ENCODE results near the gene CORO6.
A peak's percentile ranks its signal among the peaks of the same experiment; 100 is the strongest.

Gene CORO6

DNA sequence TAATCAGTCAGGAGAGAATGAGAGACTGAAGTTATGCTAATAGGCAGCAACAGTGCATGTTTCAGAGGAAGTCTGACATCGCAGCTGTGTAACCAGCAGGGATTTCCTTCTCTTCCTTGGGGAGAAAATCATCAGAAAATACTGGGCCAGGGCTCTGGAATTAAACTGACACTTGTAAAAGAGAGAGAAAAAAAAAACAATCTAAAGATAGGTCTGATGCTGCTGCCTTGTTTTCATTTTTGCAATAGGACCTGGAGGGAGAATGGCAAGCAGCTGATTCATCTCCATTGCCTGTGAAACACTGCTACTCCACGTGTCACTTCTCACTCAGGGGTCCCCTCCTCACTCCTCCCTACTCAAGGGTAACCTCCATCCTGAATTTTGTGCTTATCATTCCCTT, 17.7 kb upstream of the CORO6 start:
- H3K4me1 ChIP-seq (ENCODE audit: control extremely low read depth in 1 of 4, control insufficient read depth in 4 of 4, insufficient read depth in 4 of 4, low read length in 3 of 4): peaks cover 14 to 50% (median 44%) of the 10 kb centered on the region in 4 experiments
- H3K27ac ChIP-seq (ENCODE audit: insufficient read depth in 1 of 2, low read depth in 1 of 2, low read length in 2 of 2, poor library complexity in 1 of 2, severe bottlenecking in 2 of 2): peak overlapping the region in 1 of 2 experiments; percentile 57
- no peak overlapping the region for H3K4me3 ChIP-seq (ENCODE audit: control insufficient read depth in 1 of 7, extremely low read depth in 1 of 7, insufficient read depth in 4 of 7, low read depth in 2 of 7, low read length in 6 of 7)
- ChIA-PET POLR2A (interaction anchor here (0.6 to 1.6 kb wide), 4 partner anchors 34 to 290 kb away, joined by 3 to 5 read pairs (median 4); partner anchors contain the start of gene SSH2), CTCF (interaction anchor here (0.7 to 7.6 kb wide), 15 partner anchors 14 to 455 kb away, joined by 3 to 91 read pairs (median 5); partner anchors contain the start of gene SSH2)
- peak in 2 of 3 donors; percentile 32 to 51 for DNase-seq
- H3K27me3 ChIP-seq (replicated peaks in 2 of 5; ENCODE audit: control insufficient read depth in 4 of 5, insufficient read depth in 5 of 5, low read length in 4 of 5): no peaks in the 10 kb centered on the region
- H3K36me3 ChIP-seq (ENCODE audit: control insufficient read depth in 4 of 4, insufficient read depth in 4 of 4, low read length in 3 of 4): peaks cover 12 to 34% (median 15%) of the 10 kb centered on the region in 4 experiments
- no peaks in the 10 kb centered on the region for H3K9me3 ChIP-seq (ENCODE audit: control extremely low read depth in 1 of 5, control insufficient read depth in 4 of 5, insufficient read depth in 2 of 5, low read depth in 1 of 5, low read length in 4 of 5)
- 0% methylated on average over 2 of the region's 2 CpGs for WGBS (ENCODE audit: insufficient coverage)

DNA sequence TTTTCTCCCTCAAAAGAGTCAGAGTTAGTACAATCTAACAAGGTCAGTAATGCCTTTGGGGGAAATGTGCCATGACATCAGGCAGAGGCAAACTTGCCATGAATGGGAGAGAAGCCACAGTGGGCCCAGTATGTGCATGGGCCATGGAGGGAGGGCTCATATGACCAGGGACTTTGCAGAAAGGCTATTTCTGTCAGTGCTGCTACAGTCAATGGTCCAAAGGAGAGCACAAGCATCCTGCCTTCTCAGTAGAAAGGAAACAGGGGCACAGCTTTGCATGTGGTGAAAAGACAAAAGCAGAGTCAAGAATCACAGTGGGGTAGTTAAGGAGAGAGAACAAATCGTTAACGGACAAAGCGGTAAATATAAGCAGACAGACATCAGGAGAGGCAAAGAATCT, 11.2 kb upstream of the CORO6 start:
- Histone ChIP-seq H3K4me3 (ENCODE audit: control insufficient read depth in 1 of 7, extremely low read depth in 1 of 7, insufficient read depth in 4 of 7, low read depth in 2 of 7, low read length in 6 of 7) (no peak overlapping the region), H3K36me3 (ENCODE audit: control insufficient read depth in 4 of 4, insufficient read depth in 4 of 4, low read length in 3 of 4) (peaks cover 30 to 61% (median 42%) of the 10 kb centered on the region in 4 experiments), H3K4me1 (ENCODE audit: control extremely low read depth in 1 of 4, control insufficient read depth in 4 of 4, insufficient read depth in 4 of 4, low read length in 3 of 4) (peaks cover 0 to 5% (median 2%) of the 10 kb centered on the region in 4 experiments), H3K27me3 (replicated peaks in 2 of 5; ENCODE audit: control insufficient read depth in 4 of 5, insufficient read depth in 5 of 5, low read length in 4 of 5) (no peaks in the 10 kb centered on the region), H3K9me3 (ENCODE audit: control extremely low read depth in 1 of 5, control insufficient read depth in 4 of 5, insufficient read depth in 2 of 5, low read depth in 1 of 5, low read length in 4 of 5) (no peaks in the 10 kb centered on the region), H3K27ac (ENCODE audit: insufficient read depth in 1 of 2, low read depth in 1 of 2, low read length in 2 of 2, poor library complexity in 1 of 2, severe bottlenecking in 2 of 2) (no peak overlapping the region)
- ChIA-PET POLR2A (no interaction called here), CTCF (interaction anchor here (1.2 to 1.7 kb wide), 5 partner anchors 9 to 297 kb away, joined by 3 to 6 read pairs (median 4); no protein-coding TSS in a partner anchor)
- no peak for DNase-seq
- no CpG with 5 or more reads among the region's 3 CpGs for WGBS (ENCODE audit: insufficient coverage)

DNA sequence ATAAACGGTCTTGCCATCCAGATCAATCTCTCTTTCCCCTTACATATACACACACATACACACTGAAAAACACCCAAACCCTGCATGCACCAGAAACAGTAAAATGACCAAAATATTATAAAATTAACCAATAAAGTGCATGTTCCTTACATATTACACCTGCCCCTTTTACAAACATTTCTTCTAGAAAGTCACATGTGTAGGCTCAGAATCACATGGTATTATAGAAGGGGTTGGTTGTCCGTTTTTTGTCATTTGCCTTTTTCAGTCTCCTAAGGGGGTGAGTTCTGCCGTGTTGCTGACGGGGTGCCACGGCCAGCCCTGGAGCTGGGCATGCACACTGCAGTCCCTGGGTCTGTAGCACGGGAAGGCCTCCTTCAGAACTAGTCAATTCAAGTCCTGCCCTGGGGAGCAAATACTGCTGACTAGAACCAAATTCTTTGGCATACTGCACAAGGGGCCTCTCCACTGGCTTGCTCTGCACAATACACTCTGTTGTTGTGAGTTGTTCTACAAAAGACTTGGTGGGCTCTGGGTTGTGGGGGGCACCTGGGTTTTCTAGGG, 8.0 kb upstream of the CORO6 start:
- Histone ChIP-seq H3K36me3 (ENCODE audit: control insufficient read depth in 4 of 4, insufficient read depth in 4 of 4, low read length in 3 of 4) (peaks cover 19 to 52% (median 34%) of the 10 kb centered on the region in 4 experiments), H3K4me1 (ENCODE audit: control extremely low read depth in 1 of 4, control insufficient read depth in 4 of 4, insufficient read depth in 4 of 4, low read length in 3 of 4) (peaks cover 0 to 4% (median 0%) of the 10 kb centered on the region in 4 experiments), H3K27me3 (replicated peaks in 2 of 5; ENCODE audit: control insufficient read depth in 4 of 5, insufficient read depth in 5 of 5, low read length in 4 of 5) (no peaks in the 10 kb centered on the region), H3K27ac (ENCODE audit: insufficient read depth in 1 of 2, low read depth in 1 of 2, low read length in 2 of 2, poor library complexity in 1 of 2, severe bottlenecking in 2 of 2) (no peak overlapping the region), H3K9me3 (ENCODE audit: control extremely low read depth in 1 of 5, control insufficient read depth in 4 of 5, insufficient read depth in 2 of 5, low read depth in 1 of 5, low read length in 4 of 5) (no peaks in the 10 kb centered on the region), H3K4me3 (ENCODE audit: control insufficient read depth in 1 of 7, extremely low read depth in 1 of 7, insufficient read depth in 4 of 7, low read depth in 2 of 7, low read length in 6 of 7) (no peak overlapping the region)
- no peak for DNase-seq
- WGBS (ENCODE audit: insufficient coverage): no CpG with 5 or more reads among the region's 6 CpGs
- ChIA-PET POLR2A (no interaction called here), CTCF (interaction anchor here (1.2 to 1.5 kb wide), 2 partner anchors 12 to 160 kb away, joined by 3 to 9 read pairs; no protein-coding TSS in a partner anchor)

DNA sequence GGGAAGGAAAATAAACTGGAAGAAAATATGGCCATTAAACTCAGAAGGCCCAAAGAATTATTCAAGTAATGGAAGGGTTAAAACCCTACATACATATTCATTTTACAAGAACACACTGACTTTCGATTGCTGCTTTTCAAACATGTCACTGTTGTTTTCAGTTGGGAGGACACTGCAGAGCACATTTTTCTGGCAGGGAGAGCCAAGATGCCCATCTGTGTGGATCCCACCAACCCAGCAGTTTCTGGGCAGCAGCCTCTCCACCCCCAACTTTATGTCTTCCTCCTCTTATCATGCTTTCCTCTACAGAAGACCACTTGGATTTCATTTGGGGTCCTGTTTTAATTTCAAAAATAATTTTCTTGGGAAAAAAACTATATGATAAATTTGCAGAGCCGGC, 7.1 kb upstream of the CORO6 start:
- H3K9me3 ChIP-seq (ENCODE audit: control extremely low read depth in 1 of 5, control insufficient read depth in 4 of 5, insufficient read depth in 2 of 5, low read depth in 1 of 5, low read length in 4 of 5): no peaks in the 10 kb centered on the region
- no peaks in the 10 kb centered on the region for H3K27me3 ChIP-seq (replicated peaks in 2 of 5; ENCODE audit: control insufficient read depth in 4 of 5, insufficient read depth in 5 of 5, low read length in 4 of 5)
- no peak overlapping the region for H3K4me3 ChIP-seq (ENCODE audit: control insufficient read depth in 1 of 7, extremely low read depth in 1 of 7, insufficient read depth in 4 of 7, low read depth in 2 of 7, low read length in 6 of 7)
- peaks cover 19 to 50% (median 32%) of the 10 kb centered on the region in 4 experiments for H3K36me3 ChIP-seq (ENCODE audit: control insufficient read depth in 4 of 4, insufficient read depth in 4 of 4, low read length in 3 of 4)
- peaks cover 0 to 4% (median 0%) of the 10 kb centered on the region in 4 experiments for H3K4me1 ChIP-seq (ENCODE audit: control extremely low read depth in 1 of 4, control insufficient read depth in 4 of 4, insufficient read depth in 4 of 4, low read length in 3 of 4)
- 100% methylated on average over 1 of the region's 2 CpGs for WGBS (ENCODE audit: insufficient coverage)
- no peak for DNase-seq
- H3K27ac ChIP-seq (ENCODE audit: insufficient read depth in 1 of 2, low read depth in 1 of 2, low read length in 2 of 2, poor library complexity in 1 of 2, severe bottlenecking in 2 of 2): no peak overlapping the region
- CTCF ChIA-PET: no interaction called here
- POLR2A ChIA-PET: no interaction called here

DNA sequence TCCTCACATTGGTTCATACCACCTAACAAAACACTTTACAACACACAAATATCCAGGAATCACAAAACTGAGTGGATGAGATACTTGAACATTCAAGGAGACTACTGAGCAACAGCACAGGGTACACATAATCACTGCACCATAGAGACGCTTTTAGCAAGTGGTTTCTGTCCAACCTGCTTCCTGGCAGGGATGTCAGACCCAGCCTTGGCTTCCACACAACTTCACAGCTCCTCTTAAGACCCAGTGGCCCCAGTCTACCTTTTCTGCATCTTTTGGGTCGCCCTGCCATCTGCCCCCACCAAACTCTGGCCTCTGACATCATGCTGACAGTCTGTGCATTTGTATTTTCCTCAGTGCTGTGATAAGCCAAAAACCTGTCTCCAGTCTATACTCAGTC, 5.9 kb upstream of the CORO6 start:
- ChIA-PET POLR2A (no interaction called here), CTCF (interaction anchor here (0.8 to 1.3 kb wide), 2 partner anchors 11 to 302 kb away, joined by 3 to 5 read pairs; no protein-coding TSS in a partner anchor)
- Histone ChIP-seq H3K4me1 (ENCODE audit: control extremely low read depth in 1 of 4, control insufficient read depth in 4 of 4, insufficient read depth in 4 of 4, low read length in 3 of 4) (peaks cover 0 to 4% (median 0%) of the 10 kb centered on the region in 4 experiments), H3K36me3 (ENCODE audit: control insufficient read depth in 4 of 4, insufficient read depth in 4 of 4, low read length in 3 of 4) (peaks cover 16 to 43% (median 27%) of the 10 kb centered on the region in 4 experiments), H3K27ac (ENCODE audit: insufficient read depth in 1 of 2, low read depth in 1 of 2, low read length in 2 of 2, poor library complexity in 1 of 2, severe bottlenecking in 2 of 2) (no peak overlapping the region), H3K4me3 (ENCODE audit: control insufficient read depth in 1 of 7, extremely low read depth in 1 of 7, insufficient read depth in 4 of 7, low read depth in 2 of 7, low read length in 6 of 7) (no peak overlapping the region), H3K9me3 (ENCODE audit: control extremely low read depth in 1 of 5, control insufficient read depth in 4 of 5, insufficient read depth in 2 of 5, low read depth in 1 of 5, low read length in 4 of 5) (no peaks in the 10 kb centered on the region), H3K27me3 (replicated peaks in 2 of 5; ENCODE audit: control insufficient read depth in 4 of 5, insufficient read depth in 5 of 5, low read length in 4 of 5) (no peaks in the 10 kb centered on the region)
- WGBS (ENCODE audit: insufficient coverage): 96% methylated on average over 2 of the region's 2 CpGs
- DNase-seq: no peak

DNA sequence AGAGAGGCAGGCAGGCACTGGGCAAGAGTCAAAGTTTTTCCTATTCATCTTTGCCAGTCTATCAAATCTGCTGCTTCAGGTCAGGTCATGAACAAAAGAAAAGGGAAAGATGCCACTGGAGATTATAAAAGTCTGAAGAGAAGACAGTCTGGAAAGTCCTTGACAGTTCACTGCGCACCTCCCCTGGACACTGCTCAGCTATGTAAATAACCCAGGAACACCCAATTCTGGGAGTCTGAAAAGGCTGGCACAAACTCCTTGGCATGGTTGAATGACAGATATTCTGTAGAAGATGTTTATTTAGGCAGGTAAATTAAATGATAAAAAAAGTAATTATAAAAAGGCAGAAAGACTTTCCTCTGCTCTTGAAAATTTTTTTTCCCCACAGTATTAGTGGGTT, 5.2 kb upstream of the CORO6 start:
- H3K4me1 ChIP-seq (ENCODE audit: control extremely low read depth in 1 of 4, control insufficient read depth in 4 of 4, insufficient read depth in 4 of 4, low read length in 3 of 4): peaks cover 0 to 8% (median 5%) of the 10 kb centered on the region in 4 experiments
- H3K27ac ChIP-seq (ENCODE audit: insufficient read depth in 1 of 2, low read depth in 1 of 2, low read length in 2 of 2, poor library complexity in 1 of 2, severe bottlenecking in 2 of 2): no peak overlapping the region
- H3K4me3 ChIP-seq (ENCODE audit: control insufficient read depth in 1 of 7, extremely low read depth in 1 of 7, insufficient read depth in 4 of 7, low read depth in 2 of 7, low read length in 6 of 7): no peak overlapping the region
- H3K36me3 ChIP-seq (ENCODE audit: control insufficient read depth in 4 of 4, insufficient read depth in 4 of 4, low read length in 3 of 4): peaks cover 14 to 39% (median 26%) of the 10 kb centered on the region in 4 experiments
- ChIA-PET POLR2A (no interaction called here), CTCF (interaction anchor here (1.4 to 2.1 kb wide), 2 partner anchors 11 to 32 kb away, joined by 3 to 22 read pairs; no protein-coding TSS in a partner anchor)
- H3K27me3 ChIP-seq (replicated peaks in 2 of 5; ENCODE audit: control insufficient read depth in 4 of 5, insufficient read depth in 5 of 5, low read length in 4 of 5): peaks cover 0 to 2% (median 0%) of the 10 kb centered on the region in 5 experiments
- WGBS (ENCODE audit: insufficient coverage): no CpG with 5 or more reads among the region's 1 CpG
- no peak for DNase-seq
- H3K9me3 ChIP-seq (ENCODE audit: control extremely low read depth in 1 of 5, control insufficient read depth in 4 of 5, insufficient read depth in 2 of 5, low read depth in 1 of 5, low read length in 4 of 5): no peaks in the 10 kb centered on the region

Measured in common myeloid progenitor, CD34-positive (primary cell).